Mesenteric fat pad (tissue), 1 donor: ENCODE results near the gene MGST2. TPM values are rescaled to one million over a fixed set of nuclear protein-coding genes. Genes with fewer than 3 reads are reported as not detected.
"Not testable (repeated sequence)": the region's sequence is repeated elsewhere in the genome, so short reads cannot be mapped to it uniquely, and the experiment has no call there.

Experiments
- DNase-seq: peaks from one replicate; pipeline ENCODE4 v3.0.0-alpha.2; 2020; ENCODE audit warnings: low spot score
- total RNA-seq: library from RNA; stranded (reverse); fragmentation: NEBNext Ultra II Directional; extraction: Animal tissue kit (Norgen Biotek cat#: 25700); gene quantifications from one replicate; pipeline ENCODE4 v1.2.1, GENCODE V29; 2021
- donor health status: DM: yes; HTN: yes; CAD: no.

Gene MGST2
- total RNA-seq, 1 donor from 2014 or later: 53.7 TPM

DNA sequence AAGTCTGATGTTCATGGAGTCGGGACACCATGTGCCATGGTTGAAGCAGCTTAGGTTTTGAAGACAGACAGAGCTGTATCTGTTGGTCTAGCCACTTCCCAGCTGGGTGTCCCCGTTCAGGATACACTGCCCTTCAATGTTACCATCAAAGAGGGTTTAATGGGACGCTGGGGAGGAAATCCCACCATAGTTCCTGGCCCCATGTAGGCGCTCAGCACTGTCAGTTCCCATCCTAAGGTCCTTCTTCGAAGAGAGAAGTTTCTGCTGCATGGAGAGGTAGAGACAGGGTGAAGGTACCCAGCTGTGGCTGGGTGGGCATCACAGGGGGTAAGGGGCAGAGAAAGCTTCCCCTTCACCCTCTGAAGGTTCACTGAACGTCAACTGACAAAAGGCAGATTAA lies 3.7 kb downstream of the MGST2 start:
- DNase-seq: no peak

DNA sequence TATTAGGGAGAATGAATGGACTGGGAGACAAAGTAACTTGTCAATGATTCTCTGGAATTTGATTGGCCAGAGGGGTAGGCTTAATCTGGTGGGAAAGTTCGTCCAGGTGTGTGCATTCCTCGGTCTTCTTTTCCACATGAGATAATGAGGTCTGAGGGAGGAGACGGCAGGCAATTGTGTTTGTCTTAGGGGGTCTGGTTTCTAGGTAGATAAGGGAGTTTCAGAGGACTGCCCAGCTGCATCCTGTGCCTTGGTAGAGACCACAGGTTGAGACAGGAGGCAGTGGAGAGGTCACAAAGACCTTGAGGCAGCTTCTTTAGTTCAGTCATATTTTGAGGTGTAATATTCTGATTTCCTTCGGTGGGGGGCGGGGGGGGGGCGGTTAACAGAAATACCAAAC lies 4.3 kb downstream of the MGST2 start:
- no peak for DNase-seq

DNA sequence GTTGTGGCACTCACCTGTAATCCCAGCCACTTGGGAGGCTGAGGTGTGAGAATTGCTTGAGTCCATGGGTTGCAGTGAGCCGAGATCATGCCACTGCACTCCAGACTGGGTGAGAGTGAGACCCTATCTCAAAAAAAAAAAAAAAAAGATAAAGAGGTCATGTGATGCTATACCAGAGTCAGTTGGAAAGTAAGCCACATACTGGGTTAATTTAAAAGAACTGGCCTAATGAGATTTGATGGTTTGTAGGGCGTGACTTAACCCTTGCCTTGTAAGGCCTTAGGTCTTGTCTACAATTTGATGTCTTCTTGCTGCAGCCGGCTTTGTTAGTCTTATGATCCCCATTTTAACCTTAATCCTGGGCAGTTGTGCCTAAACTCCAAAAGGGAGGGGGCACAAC lies 5.2 kb downstream of the MGST2 start:
- no peak for DNase-seq

DNA sequence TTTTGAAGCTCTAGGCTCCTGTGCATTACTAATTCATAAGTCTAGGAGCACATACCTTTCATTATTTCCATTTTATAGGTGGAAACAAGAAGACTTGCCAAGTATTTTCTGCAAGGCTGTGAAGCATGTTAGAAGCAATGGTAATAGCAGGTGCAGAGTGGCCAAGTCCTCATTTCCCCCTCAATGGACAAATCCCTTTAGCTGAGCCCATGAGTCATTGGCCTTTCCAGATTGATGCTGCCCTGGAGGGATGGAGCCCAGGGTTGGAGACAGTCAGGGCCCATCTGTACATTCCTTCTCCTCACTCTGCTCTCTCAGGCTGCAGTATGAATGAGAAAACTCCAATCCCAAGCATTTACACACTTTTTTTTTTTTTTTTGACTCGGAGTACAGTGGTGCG lies 6.6 kb downstream of the MGST2 start:
- no peak for DNase-seq

DNA sequence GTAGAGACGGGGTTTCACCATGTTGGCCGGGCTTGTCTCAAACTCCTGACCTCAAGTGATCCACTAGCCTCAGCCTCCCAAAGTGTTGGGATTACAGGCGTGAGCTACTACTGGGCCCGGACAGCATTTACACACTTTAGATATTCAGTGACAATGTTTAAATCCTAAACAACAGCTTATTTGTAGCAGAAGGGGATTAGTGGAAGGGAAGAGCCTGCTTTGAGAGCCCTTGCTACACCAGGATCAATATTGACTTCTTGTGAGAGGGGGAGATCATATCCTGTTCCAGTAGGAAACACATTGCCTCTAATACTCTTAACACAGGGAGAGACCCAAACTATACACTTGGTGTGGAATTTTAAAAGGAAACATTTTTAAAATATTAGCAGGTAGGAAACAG lies 7.1 kb downstream of the MGST2 start:
- DNase-seq: no peak

DNA sequence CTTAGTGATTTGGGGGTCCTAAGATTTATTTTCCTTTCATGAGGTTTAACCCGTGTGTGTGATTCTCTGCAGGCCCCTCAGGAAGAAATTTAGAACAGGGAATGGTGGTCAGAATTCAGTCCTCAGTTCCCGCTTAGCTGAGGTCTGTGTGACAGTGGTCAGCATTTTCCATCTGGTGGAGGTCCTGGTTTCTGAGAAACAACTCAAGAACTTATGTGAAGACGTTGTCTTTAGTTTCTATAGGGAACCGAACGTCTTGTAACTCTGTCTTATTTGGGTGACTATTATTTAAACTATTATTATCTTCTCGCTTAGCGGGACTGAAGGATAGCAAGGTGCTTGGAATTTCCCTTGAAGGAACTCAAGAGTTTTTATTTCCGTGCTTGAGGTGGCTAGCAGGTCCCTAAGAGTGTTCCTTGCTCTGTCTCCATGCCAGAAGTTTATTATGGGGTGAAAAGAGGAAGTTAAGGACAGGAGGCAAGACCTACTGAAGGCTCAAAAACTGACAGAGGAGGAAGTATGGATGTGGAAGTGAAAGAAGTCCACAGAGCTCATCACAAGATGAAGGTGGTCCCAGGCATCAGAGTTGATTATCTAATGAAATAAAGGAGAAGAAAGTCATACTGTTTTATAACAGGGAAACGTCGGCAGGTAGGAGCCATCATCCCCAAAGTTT lies 9.4 kb downstream of the MGST2 start:
- no peak for DNase-seq

DNA sequence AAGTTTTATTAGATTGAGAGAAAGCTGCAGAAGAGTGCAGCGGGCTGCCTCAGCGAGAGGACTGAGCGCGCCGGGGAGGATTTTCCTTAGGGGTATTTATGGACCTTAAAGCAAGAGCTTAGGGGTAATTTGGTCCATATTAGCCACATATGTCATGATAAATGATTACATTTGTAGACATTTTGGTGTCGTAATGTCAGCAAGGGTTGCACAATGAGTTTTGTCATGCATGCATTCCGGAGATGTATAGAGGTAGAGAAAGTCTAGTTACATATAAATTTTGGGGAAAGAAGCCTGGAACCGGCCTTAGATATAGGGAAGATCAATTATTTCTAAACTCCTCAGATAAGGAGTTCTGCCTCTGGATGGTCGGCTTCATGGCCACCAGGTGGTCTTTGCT lies 10.0 kb downstream of the MGST2 start:
- no peak for DNase-seq

DNA sequence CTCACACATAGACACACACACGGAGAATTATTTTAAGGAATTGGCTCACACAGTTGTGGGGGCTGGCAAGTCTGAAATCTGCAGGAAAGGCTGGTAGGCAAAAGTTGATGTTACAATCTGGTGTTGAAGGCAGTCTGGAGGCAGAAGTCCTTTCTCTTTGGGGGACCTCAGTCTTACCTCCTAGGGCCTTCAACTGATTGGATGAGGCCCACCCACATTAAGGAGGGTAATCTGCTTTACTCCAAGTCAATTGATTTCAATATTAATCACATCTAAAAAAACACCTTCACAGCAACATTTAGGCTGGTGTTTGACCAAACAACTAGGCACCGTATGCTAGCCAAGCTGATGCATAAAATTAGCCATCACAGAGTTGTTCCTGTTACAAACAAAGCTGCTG lies 10.7 kb downstream of the MGST2 start:
- no peak for DNase-seq

DNA sequence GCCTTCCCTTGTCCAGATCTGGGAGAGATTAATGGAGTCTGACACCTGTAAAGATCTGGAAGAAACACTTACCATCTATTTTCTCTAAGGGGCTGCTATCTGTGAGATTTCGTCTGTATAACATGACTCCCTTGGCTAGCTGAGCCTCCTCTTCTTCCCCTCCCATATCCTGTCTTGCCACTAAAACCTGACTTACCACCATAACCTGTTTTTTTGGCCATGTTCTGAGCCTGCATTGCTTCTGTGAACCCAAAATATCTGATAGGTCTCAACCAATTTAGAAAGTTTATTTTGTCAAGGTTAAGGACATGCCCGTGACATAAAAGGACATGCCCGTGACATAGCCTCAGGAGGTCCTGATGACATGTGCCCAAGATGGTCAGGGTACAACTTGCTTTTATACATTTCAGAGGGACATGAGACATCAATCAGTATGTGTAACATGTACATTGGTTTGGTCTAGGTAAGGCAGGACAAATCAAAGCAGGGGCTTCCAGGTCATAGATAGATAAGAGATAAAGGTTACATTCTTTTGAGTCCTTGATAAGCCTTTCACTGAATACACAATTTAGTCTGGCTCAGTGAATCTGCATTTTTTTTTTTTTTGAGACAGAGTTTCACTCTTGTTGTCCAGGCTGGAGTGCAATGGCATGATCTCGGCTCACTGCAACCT lies 11.4 kb downstream of the MGST2 start:
- no peak for DNase-seq

DNA sequence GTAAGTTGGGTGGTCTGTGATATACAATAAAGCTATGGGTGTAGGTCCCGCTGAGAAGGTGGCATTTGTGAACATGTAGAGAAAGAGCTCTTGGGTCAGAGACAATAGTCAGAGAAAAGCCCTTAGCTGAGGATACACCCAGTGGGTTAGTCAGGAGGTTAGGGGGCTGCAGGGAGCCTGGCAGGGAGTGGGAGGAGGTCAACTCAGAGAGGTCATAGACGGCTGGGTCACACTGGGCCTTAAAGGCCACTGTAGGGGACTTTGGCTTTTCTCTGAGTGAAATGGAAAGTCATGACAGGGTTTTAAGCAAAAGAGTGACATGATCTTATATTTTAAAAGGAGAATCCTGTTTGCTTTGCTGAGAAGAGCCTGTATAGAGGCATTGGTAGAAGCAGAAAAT lies 16.7 kb downstream of the MGST2 start:
- DNase-seq: no peak

DNA sequence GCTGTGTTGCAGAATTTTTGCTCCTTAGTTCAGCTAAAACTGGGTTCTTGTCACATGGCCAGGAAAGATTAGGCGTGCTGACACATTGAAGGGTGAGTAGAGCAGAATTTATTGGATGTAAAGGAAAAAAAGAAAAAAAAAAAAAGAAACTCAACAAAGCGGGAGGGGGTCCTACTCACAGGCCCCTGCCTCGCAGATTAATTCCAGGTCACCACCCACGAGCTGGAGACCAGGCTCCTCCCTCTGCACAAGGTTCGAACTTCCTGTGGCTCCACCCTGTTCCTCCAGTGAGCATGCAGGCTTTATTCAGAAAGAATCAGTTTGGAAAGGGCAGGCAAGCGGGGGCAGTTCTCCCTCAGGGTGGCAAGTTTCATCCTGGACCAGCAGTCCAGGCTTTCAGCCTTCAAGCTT lies 17.1 kb downstream of the MGST2 start:
- DNase-seq: no peak

DNA sequence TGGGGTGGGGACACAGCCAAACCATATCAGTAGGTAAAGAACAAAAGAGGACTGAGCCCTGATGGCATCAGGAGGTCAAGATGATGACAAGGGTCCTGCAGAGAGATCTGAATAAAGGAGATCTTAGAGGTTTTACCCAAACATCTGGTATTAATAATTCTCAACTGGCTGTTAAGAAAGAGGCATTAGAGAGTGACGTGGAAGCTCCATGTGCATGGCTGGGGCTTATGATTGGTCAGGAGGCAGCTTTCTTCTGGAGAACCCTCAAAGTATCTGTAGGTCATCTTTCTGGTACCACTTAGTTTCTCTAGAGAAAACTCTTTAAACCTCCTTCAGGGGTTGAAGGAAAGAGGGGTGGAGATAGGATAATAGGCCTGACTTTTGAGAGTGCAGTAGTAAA lies 18.7 kb downstream of the MGST2 start:
- no peak for DNase-seq

DNA sequence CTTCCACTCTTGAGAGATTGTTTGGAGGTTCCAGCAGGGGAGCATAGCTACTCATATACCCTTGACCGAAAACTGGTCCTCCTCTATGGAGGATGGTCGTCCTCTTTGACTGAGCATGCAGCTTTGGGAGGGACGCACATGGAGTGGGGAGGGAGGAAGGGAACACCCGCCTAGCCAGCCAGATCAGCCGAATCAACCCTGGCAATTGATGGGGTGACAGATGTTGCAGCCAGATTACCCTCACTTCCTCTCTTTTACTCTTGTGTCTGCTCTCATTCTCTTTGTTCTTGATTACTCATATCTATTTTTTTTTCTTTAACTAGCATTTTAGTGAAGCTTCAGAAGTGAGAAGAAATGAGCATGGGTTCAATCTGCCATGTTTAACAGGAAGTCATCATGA lies 19.6 kb downstream of the MGST2 start:
- DNase-seq: no peak

DNA sequence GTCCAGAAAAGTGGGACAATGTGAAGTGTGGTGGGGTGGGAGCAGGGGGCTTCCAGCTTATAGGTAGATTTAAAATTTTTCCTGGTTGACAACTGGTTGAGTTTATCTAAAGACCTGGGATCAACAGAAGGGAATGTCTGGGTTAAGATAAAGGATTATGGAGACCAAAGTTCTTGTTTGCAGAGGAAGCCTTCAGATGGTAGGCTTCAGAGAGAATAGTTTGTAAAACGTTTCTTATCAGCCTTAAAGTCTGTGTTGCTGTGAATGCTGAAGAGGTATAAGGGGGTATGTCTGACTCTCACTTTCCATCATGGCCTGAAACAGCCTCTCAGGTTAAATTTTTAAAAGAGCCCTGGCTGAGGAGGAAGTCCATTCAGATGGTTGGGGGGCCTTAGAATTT lies 20.5 kb downstream of the MGST2 start:
- no peak for DNase-seq

DNA sequence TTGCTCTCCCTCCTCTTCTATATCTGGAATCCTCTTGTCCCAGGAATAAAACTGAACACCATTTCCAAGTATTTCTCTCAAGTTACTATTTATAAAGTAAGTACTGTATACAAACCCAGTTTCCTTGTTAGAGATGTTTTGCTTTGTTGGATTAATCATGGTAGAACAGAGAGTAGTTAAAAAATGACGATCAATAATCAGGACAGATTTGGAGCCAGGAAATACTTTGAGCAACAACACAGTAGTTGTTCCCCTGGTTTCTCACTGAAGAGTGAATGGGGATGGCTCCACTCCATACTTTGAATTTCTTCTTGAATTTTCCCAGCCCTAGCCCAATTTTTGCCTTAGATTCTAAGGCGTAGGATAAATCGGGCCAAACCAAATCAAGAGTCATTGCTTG lies 21.4 kb downstream of the MGST2 start:
- DNase-seq: no peak

DNA sequence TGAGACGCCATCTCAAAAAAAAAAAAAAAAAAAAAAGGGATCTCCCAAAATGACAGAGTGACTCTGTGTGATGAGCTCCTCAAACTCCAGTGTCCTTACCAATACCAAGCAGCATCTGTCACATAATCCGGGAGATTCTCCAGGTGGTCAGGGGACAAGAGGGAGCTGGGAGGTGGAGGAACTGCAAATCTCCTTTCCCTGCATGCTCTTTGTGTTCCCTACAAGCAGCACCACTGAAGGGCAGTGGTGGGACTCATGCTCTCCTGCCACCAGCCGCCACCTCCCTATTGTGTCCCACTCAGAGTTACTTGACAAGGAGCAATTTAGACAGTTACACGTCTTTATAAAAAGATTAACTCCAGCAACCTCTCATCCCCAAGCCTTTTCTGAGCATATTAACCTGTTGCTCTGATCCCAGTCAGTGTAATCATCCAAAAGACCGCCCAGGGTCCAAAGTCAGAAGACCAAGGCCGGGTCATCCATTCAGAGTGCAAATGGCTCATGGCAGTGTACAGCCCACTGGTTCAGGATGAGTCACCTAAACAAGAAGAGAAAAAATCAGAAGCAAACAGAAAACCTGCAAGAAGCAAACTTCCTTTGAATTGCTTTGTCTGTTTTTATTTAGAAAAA lies 23.6 kb downstream of the MGST2 start:
- DNase-seq: no peak

DNA sequence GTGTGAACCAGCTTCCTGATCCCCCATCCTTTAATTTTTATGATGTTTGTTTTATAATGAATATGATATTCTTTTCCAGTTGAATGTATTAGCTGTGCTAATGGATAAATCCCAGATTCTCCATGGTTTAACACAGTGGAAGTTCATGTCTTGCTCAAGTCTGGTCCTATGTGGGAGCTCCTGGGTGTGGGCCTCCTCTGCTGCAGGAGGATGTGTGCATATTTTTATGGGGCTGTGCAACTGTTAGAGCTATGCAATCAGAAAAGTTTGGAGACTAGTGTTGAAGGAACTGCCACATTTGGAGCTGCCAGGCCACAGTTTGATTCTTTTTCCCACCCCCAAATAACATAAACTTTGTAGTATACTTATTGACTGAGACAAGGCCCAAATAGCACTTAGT lies 24.8 kb downstream of the MGST2 start:
- DNase-seq: no peak

DNA sequence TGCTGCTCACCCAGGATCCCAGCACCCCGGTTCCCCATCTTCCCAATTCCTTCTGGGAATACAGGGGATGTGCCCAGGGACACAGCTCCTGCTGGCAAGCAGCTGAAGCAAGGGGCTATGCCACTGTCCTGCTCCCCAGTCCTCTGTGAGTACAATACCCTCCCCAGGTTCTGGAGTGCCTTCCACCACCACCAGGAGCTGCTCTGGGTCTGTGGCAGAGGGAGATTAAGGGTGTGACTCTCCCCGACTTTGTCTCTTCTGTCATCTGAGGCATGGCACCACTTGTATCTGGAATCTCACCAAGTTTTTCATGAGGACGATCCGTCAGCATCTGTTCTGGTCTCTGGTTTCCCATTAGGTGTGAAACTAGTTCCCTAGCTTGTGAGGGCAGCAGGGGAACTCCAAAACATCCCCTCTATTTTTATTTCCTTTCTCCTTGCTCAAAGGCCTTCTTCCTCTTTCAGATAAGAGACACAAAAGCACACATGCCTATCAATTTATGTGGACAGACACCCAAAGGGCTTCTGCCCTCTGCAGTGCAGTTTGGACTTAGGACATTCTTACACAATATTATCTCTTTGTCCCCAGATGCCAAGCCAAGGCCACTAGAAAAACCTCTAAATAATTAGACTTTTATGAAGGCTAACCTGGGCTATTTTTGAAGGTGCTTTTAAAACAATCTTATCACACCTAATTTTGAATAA lies 26.8 kb downstream of the MGST2 start:
- no peak for DNase-seq

DNA sequence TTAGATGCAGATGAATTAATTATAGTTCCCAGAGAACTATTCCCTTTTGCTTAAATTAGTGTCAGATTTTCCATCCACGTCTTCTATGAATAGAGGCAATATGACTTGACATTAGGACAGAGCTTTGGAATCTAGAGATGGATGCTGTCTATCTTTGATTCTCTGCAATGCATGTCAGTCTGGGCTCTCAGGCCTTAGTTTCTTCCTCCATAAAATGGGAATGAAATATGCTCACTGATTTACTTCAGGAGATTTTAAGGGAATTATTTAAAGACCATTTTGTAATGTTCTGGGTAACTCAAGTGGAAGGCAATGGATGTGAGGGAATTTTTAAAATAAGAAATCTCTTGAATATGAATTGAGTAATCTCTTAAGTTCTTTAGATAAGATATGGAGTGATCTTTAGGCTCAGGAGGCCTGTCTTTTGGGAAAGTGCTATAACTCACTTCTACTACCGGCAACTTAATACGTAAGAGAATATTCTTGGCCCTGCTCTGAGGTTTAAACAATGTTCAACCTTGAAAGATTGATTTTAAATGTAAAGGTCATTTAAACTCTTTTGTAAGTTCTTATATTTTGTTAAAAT lies 29.0 kb downstream of the MGST2 start:
- DNase-seq: no peak

DNA sequence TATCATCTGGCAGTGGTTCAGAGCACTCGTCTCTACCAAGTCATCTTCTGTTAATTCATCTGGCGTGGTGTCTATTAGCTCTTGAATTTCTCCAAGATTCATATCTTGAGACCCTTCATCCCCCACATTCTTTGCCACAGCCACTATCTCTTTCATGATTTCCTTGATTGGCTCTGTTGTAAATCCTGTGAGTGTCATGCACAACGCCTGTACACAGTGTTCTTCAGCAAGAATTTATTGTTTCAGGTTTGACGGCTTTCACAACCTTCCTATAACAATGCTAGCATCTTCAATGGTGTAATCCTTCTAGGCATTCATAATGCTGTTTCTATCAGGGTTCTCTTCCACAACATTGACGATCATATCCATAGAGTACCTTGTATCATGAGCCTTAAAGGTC lies 30.9 kb downstream of the MGST2 start:
- DNase-seq: no peak

DNA sequence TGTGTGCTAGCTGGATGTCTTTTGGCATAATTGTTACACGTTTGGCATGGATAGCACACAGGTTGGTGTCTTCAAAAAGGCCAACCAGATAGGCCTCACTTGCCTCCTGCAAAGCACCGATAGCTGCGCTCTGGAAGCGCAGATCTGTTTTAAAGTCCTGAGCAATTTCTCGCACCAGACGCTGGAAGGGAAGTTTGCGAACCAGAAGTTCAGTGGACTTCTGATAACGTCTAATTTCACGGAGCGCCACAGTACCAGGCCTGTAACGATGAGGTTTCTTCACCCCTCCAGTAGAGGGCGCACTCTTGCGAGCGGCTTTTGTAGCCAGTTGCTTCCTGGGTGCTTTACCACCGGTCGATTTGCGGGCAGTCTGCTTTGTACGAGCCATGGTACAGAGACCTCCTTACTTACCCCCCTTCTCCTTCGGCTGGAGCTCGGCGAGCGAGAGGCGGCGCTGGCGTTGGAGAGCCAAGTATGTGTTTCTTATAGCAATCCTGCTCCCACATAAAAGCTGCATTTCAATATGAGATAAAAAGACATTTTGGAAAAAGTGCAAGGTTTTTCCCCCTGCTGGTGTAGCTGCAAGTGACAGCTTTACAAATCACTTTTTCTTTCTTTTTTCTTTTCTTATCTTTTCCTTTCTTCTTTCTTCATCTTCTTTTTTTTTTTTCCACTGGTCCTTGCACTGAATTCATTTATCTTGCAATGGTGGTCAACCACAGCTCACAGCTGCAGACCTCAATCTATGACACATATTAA lies 32.7 kb downstream of the MGST2 start:
- not testable (repeated sequence) for DNase-seq
